GM19193 (cell line): ENCODE data around the gene RAMACL.

Source experiments
- POLR2A ChIP-seq: IDR thresholded peaks from 4 replicates; pipeline ENCODE4 v1.6.1; 2011; ENCODE audit not compliant: insufficient read depth, insufficient read length; ENCODE audit errors: extremely low read depth

Gene RAMACL

DNA sequence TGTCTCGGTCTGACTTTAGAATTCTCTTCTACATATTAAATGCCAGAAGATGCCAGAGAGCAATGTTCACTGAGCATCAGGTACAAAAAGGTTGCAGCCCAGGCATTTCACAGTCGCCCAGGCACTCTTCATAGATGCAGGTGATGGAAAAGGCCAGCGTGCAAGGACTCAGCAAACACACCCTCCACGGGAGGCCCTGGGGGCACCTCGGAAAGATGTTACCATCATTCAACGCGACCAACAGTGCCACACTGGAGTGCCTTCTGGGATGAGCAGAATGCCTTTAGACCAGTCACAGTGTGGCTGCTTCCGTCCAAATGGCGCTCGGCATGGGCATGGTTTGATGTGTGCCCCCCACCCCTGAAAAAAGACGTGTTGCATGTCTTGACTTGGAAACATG lies 4.5 kb upstream of the RAMACL start:
- no peak for TF ChIP-seq POLR2A

DNA sequence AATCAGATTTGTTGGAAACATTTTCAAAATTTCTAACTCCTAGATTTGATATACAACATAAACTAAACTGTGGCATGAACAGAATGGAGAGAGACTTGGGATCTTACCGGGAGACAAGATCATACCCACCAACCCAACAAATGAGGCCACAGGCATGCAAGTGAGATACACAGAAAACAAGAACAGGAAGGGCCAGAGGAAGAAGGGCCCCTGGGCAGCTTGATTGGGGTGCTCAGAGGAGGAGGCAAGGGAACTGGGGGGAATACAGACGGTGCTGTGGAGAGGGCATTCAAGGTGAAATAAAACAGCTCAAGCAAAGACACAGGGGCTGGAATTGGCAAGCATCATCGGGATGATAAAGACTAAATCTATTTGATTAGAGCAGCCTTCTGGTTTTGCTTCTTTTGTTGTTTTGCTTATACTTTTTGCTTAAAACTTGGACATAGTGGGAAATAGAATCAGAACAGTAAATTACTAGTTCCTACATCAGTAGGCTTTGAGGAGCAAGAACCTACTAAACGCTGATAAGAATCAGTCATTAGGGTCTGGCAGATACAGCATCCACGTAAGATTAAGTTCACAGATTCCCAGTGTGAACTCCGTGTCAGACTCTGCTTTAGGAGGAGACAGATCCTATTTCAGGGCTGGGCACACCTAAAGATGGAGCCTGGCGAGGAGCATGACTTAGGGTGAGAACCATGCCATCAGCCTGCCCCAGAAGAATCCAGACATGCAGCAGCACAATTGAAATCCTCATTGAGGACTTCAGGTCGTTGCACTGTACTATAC lies 3.5 kb upstream of the RAMACL start:
- no peak for TF ChIP-seq POLR2A

DNA sequence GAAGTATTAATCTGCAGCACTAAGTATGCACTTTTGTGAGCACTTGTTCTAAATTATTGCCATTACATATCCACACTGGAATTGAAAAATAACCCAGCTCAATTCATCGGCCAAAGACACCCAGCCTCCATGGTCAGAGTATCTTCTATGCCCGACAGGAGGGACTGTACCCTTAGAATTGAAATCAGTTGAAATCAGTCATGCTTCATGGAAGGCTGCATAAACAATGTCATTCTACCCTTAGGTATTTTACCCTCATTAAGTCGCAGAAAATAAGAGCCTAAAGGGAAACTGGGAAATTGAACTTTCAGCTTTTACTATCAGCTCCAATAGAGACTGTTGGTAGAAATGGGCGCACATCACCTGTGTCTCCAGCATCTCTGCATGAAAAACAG lies 2.9 kb upstream of the RAMACL start:
- no peak for TF ChIP-seq POLR2A

DNA sequence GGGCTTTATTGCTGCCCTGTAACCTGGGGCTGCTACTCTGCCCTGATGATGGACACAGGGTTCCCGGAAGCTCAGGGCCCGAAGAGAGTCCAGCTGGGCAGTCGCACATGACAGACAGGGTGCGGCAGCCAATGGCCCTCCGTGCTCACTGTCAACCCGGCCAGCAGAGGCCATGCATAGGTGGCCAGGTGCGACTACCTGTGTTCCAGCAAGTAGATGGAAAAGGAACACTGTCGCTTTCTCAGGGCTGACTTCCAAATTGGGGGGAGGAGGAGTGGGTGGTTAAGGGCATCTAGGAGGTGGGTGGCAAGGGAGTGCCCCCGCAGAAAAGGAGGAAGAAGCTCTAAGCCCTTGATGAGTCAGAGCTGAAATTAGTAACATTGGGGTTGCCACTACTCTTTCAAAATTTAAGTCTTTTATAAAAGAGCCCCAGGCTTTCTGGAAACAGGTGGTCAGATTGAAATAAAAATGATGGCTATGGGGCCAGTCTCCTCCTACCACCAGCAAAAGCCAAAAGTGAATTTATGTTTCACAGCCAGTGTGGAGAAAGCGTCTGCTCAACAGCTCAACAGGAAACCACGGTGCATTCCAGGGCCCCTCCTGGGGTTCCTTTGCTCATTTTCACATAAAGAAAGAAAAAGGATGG lies 2.3 kb upstream of the RAMACL start:
- TF ChIP-seq POLR2A: no peak

DNA sequence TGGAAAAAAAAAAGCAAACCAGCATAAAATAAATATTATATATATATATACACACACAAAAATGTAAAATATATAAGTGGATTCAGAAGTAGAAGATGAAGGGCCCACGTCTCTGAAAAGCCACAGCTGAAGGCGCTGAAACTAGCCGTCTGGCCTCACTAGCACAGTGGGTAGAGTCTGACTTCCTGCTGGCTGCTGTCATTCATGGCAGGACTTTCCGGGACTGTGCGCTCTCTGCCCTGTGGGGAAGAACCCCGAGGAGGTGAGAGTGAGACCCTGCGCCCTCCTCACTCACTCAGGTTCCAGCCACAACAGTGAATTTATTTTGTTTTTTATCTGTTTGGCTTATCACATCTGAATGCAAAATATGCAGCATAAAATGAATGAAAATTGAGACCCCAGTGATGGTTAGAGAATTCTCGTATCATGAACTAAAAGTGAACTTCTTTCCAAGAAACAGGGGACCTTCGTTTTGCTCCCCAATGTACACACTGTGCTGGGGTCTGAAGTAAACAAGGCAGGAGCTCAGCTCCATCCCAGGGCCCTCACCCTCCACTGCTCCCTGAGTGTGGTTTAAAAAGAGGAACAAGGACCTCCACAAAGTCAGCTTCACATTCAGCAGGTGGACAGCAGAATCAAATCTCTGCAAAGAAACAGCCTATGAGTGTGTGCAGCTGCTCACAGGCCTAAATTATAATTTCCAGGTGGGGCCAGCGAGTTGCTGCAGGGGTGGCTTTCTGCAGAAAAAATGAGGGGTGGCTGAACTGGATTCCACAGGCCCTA lies 1.3 kb upstream of the RAMACL start:
- no peak for TF ChIP-seq POLR2A

DNA sequence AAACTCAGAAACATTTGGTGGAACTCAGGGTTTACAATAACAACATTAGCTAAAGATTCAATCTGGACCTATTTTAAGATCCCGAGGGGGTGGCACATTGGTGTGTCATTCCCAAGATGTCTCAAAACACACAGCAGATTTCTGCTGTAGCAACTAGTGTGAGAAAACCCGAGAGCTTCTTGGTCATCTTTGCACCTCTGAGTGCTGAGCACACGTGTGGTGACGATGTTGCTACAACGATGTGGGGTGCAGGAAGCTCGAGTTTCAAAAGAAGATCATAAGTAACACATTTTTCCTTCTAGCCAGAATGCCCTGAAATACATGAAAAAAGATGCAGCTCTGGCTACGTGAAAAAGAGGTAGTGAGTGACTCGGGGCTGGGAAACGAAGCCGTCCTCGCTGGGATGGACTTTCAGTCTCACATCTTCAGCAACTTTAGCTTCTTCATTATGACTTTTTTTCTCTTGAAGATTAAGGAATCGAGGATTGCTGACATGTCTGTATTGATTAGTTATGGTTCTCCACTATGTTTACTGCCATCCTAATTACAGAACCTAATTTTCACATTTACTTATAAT lies 1.5 kb downstream of the RAMACL start:
- TF ChIP-seq POLR2A: no peak

DNA sequence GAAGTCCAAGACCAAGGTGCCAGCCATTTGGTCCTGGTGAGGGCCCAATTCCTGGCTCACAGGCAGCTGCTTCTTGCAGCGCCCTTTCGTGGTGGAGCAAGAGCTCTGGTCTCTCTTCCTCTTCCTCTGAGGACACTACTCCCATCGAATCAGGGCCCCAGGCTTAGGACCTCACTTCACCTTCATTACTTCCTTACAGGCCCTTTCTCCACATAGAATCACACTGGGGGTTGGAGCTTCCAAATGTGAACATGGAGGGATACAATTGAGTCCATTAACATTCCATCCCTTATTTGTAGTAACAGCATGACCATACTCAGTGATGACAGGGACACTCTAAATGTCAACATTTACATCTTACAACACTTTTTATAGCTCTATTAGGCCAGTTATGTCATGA lies 2.3 kb downstream of the RAMACL start:
- no peak for TF ChIP-seq POLR2A

DNA sequence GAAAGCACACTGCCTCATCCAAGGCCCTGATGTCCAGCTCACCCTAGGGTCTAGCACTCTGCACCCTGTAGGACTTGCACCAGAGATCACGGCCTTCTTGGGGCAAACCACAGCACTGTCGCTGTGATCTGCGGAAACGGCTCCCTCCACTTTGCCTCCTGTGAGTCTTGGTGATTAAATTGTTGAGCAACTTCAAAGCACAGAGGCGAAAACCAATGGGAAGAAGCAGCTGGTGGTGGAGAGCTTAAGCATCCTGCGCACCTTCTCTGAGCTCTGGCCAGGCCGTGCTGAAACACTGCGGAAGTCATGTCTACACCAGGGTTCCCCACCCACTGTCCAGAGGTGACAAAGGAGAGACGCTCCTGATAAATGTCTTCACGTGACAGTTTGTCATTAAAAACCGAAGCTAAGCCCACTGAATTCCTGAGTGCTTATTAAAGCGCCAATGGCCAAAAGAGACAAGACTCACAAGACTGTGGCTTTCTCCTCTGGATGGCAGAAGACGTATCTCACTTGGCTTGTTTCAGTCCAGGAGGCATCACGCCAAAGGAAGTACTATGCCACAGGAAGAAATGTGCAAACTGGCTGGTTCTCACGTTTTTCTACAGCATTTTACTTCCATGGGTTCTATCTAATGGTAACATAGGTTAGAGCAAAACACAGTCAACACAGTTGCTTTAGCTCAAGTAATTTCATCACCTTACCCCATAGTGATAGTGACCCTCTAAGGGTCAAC lies 3.1 kb downstream of the RAMACL start:
- no peak for TF ChIP-seq POLR2A

DNA sequence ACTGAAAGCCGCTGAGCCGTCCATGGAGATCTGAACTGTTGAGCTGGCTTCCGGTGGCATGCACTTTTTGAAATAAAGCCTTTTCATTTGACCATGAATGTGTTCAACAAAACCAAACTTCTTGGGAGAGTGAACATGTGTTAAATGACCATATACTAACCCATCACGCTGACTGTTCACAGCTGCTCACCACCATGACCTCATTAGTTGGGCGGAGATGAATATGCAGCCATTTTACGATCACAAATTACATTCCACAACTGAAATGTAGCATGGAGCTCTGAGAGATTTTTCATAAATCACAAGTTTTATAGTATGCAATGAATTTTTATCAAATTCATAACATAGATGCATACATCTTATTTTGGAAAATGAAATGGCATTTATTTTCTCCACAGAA lies 4.2 kb downstream of the RAMACL start:
- TF ChIP-seq POLR2A: no peak

DNA sequence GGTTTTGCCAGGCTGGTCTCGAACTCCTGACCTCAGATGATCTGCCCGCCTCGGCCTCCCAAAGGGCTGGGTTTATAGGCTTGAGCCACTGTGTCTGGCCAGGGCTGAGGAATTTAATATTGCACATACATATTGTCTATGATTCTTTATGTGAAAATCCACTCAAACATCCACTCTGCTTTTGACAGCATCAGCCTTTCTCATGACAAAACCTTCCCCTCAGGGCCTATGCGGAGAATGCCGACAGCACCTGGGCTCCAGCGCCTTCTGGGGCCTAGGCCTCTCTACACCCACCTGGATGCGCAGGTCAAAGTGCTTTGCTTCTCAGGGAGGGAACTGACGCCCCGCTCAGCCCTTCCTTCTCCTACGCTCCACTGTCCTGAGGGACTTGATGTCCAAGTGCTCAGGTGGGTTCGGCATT lies 5.4 kb downstream of the RAMACL start:
- no peak for TF ChIP-seq POLR2A

DNA sequence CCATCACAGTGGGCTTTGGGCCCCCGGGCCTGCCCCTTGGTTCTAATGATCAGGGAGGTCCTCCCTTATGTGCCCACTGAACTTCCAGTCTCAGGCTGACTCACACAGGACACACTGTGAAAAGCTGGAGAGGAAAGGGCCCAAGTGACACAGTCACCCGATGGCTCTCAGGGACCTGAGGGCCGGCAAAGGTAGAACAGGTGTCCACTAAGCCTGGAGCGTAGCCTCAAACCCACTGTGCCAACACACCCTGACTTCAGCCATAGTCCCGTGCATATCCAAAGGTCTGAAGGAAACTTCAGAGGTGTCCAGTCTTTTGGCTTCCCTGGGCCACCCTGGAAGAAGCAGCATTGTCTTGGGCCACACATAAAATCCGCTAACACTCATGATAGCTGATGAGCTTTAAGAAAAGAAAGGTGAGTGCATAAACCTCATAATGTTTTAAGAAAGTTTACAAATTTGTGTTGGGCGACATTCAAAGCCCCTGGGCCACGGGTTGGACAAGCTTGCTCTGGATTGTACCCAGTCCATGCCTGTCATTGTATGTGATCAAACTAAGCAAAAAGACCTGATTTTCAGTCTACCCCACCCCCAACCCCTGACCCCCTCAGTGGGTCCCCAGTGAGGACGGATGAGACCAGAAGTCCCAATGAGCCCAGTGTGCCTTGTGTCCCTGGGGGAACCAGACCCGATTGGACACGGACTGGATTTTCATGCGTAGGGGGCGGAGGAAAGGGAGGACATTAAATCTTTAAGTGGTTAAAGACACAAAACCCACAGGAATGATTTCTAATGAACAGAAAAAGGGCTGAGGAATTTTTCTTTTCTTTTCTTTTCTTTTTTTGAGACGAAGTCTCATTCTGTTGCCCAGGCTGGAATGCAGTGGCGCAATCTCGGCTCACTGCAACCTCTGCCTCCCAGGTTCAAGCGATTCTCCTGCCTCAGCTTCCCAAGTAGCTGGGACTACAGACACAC lies 6.1 kb downstream of the RAMACL start:
- TF ChIP-seq POLR2A: no peak

DNA sequence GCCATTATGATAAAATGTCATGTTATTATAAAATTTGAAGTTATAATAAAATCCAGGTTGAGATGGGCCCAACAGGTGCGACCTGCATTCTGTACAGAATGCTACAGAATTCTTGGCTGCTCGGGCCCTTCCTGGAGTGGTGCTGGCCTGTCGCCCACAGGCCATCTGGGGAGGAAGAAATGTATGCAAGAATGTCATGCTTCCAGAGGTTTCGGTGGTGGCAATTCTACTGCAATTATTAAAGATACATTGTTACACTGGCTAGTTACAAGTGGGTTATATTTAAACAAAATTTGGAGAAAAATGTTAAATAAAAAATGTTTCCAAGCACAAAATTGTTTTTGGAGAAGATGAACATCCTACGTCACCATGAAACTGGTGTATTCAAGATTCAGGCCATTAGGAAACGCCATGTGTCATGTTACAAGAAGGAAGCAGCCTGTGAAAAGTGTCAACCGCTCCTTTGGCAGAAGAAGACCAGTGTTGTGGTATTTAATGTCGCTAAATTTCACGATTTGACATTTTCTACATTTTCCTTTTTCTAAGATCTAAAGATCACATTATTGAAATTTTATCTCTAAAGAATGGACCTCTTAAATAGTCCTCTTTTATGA lies 7.1 kb downstream of the RAMACL start:
- TF ChIP-seq POLR2A: no peak

DNA sequence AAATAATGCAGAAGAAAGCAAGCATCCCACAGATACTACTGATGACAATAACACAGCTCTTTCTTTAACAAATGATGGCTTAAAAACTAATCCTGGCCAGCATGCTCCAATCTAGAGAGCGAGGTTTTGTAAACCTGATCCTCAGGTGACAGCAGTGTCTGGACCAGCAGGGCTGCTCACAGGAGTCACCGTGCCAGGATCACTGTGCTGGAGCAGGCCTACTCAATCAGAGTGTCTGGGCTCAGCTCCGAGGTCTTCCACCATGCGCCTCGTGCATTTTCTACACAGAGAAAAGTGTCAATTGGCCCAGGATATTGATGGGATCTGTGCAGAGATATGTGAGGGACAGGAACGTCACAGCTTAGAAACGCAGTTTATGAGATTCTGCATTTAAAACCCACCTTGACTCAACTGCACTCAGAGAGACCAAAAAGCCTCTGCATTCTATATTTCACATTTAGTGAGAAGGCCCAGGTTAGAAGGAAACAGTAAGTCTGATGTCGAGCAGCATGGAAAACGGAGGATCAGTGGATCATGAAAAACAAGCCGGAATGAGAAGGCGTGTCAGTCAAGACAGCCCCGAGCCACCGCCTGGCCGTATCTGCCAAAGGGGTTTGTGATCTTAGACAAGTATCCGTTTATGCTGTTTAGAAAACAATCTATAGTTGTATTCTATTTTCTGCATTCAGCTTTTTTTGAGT lies 7.8 kb downstream of the RAMACL start:
- no peak for TF ChIP-seq POLR2A

DNA sequence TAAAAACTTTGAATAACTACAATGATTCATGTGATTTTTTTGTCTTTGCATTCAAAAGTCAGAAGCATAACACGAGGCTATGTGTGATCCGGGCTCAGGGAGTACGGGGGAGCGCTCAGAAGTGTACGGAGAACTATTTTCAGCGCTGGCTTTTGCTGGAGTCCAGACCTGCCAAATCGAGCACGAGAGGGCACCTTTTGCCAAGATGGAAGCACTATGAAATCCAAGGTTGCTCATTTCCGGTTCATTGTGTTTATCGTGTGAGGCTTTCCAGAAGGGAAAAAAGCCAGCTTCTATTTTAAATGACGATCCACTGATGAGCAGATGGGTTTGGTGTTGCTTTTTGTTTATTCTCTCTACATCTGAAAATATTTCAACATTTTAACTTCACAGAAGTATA lies 11.3 kb downstream of the RAMACL start:
- TF ChIP-seq POLR2A: no peak
